ENCODE data around the gene PCSK2.

The PCSK2 gene

DNA sequence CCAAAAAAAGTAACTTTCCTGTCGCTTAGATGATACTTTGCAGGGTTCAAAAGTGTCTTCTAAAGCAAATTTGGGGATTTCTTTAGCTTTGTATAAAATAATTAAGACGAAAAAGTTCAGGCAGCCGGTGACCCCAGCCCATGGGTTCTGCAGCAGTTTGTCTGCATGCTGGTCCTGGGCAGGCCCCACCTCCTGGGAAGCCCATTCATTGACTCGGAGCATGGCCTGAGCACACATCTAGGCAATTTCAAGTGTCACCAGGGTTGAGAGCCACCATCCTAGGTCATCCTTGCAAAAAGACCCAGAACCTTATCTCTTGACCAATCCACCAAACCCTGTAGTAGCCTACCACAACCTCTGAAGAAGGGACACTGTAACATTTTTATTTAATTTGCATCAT is 283.7 kb downstream of the PCSK2 start:
- no peak for DNase-seq

DNA sequence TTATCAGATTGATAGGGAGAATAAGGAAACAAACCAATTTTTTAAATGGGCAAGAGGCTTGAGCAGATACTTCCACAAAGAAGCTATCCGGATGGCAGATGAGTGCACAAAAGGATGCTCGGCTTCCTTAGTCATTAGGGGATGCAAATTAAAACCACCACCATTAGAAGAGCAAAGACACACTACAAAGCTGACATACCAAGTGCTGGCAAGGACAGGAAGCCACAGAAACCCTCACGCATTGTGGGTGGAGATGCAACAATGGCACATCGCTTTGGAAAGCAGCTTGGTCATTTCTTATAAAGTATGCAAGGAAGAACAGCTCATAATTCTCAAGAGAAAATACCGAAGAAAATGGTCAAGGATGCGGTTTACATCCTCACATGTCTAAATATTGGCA is 284.6 kb downstream of the PCSK2 start:
- DNase-seq: no peak

DNA sequence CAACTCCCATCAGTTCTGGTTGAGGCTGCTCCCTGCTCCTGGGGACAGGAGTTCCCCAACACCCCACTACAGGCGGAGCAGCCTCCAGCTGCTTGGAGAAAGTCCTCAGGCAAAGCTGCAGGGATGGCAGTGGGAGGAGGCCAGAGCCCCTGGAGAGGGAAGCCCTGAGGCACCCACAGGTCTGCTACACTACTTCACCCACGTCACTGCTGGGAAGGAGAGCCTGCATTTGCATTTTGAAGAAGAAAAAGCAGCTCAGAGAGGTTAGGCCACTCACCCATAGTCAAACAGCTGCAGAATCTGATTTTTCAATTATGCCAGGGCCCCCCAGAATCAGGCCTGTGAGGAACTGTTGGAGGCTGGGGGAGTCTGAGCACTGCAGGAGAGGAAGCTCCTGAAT is 287.1 kb downstream of the PCSK2 start:
- DNase-seq: no peak

DNA sequence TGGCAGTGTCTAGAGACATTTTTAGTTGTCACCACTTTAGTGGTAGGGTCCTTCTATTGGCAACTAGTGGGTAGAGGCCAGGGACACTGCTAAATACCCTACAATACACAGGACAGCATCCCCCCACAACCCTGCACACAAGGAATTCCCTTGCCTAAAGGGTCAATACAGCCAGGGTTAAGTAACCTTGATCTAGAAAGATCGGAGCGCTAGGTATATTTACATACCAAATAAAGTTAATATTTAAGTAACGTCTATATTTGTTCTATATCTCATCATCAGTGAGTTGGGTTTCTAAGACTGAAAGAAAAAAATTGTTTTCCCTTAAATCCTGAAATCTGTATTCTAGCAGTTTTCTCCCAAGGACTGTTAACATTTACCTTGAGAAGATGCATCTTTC is 288.2 kb downstream of the PCSK2 start:
- DNase-seq: no peak

DNA sequence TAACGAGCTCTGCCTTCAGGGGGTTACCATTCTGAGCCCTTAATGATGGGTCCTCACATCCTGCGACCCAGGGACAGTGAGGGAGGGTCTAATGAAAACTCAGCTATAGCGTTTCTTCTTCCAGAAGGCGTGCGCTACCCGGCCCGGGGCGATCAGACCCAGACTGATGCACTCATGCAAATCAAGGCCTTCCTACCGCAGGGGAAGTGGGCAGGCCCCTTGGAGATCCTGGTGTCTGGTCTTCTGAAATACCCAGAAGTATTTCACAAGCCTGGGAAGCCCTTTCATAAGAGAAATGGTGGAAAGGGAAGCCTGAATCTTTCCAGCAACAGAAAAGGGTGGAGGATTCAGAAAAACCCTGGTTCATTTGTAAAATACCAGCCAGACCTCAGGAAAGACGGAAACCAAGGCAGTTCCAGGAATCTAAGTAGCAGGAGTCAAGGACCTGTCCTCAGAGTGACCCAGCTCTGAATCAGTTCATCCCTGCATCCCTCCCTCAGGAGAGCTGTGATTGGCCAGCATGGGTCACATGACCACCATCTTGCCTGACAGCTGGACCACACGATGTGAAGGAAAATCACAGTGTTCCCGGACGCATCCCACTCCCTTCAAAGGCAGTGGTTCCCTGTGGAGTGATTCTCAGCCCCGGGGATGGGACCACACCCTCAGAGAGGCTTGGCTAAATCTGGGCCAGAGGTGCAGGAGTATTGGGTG is 291.7 kb downstream of the PCSK2 start:
- DNase-seq: no peak

DNA sequence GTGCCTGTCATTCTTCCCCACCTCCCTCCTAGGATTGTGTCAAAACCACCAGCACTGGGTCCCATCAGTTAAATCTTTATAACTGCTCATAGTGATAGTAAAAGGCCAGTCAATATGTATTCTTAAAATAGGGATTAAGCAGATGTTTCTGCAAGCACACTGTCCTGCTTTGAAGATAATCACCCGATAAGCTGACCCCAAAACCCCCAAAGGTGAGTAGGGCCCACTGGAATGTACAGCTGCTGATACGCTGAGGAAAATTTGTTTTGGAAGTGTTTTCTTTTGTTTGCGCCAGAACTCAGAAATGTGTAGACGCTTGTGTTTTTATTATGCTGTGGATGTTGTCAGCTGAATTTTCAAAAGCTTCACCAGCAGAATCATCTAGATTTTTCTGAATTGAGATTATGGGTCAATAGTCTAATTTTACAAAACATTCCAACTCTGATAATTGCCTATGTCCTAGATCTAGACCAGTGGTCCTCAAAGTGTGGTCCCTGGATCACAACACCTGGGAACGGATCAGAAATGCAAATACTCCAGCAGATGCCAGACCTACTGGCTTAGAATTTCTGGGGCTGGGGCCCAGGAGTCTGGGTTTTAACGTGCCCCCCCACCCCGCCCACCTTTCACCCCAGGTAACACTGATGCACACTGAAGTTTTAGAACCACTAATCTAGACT is 292.9 kb downstream of the PCSK2 start:
- no peak for DNase-seq

DNA sequence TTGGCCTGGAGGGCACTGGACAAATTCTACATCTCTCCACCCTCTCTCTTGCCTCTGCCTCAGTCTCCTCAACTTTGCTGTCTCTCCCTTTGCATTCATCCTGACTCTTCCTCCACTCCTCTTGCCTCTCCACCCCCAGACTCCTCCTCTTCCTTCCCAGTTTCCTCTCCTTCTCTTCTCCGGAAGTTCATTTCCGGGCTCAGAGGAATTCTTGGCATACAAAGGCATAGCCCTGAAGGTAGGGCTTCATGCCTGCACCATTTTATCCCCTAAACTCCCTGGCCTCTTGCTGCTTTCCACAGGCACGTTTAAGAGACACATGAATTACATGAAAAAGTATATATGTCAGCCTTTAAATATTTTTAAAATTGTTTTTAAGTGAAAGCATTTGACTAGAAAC is 293.7 kb downstream of the PCSK2 start:
- no peak for DNase-seq

DNA sequence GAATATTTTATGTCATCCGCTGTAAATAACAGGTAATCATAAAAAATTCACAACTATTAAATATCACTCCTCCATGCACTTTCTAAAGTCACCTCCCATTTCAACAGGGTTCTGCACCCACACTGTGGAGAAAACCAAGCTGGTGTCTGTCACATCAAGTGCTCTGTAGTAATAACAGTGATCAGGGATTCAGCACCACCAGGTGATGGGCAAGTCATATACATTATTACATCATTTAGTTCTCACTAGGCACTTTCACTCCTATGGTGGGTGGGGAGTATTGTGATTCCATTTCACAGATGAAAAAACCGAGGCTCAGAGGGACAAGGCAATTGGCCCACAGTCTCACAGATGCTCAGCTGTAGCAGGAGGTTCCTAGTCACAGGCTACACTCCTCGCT is 295.7 kb downstream of the PCSK2 start:
- DNase-seq: no peak

DNA sequence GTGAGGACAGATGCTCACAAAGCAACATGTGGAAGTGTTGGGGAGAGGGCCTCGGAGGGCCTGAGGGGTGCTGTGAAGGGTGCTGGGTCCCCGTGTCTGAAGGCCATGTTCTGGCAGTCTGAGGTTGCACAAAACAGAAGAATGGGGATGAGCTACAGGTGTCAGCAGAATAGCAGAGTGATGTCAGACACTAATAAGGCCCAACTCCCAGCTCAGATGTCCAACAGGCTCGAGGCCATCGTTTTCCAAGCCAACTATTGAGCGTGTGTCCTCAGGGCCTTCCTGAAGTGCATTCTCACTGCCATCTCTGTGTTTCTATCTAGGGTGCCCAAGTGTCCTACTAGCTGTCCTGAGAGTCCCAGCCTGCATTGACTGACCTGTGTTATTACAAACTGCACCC is 296.5 kb downstream of the PCSK2 start:
- no peak for DNase-seq

DNA sequence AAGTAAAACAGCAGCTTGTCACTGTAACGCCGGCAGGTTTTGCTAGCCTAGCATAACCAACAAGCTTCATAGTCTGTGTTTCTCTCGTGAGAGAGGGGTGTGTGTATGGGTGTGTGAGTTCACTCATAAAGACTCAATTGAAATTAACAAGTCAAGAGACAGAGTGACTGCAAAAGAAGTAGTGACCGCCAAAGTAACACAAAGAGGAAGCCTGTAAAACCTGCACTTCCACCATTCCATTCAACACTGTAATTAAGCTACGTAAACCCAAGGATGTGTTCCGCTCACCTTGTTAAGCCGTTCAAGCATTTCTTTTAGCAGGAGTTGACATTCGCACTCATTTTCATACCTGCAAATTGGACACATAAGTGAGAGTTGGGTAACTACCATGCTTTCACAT is 297.7 kb downstream of the PCSK2 start:
- no peak for DNase-seq

DNA sequence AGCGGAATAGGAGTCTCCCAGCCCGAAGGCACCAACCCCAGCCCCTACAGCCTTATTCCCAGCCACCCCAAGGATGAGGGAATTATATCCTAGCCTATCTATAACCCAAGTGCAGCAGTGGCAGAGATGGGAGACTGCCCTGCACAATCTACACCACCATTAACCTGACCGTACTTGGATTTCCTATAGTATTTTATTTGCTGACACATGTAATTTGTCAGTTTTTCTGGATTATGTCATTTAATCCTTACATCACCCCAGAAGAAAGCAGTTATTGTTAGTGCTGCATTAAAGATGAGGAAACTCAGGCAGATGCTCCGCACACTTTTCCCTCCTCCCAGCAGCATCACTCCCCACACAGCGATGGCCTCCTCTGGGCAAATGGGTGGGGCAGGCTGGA is 298.3 kb downstream of the PCSK2 start:
- DNase-seq: no peak

DNA sequence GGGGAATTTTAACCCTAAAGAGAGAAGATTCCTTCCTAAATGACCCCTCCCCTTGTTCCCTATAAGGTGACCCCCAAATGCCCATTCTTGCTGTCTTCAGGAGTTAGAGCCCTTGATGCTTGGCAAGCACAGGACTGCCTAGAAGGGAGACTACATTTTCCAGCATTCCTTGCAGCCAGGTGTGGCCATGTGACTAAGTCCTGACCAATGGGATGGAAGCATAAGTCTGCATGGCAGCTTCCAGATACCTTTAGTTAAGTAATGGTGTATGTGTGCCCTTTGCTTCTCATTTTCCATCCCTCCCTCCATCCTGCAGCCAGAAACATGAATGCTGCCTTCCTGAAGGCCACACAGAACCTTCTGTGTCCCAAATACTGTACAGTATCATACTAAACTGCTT is 298.8 kb downstream of the PCSK2 start:
- no peak for DNase-seq

DNA sequence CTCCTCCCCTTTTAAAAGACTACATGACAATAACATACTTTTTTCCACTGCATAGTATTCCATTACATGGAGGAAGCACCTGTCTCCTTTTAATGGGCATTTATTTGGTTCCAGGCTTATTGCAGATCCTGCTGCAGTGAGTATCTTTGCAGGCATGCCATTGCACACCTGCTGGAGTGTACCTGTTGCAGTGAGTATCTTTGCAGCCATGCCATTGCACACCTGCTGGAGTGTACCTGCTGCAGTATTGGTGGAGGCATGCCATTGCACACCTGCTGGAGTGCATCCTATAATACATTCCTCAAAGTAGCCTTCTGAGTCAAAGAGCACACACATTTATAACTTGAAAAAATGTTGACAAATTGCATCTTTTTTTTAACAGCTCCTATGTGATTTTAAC is 302.7 kb downstream of the PCSK2 start:
- DNase-seq: no peak

DNA sequence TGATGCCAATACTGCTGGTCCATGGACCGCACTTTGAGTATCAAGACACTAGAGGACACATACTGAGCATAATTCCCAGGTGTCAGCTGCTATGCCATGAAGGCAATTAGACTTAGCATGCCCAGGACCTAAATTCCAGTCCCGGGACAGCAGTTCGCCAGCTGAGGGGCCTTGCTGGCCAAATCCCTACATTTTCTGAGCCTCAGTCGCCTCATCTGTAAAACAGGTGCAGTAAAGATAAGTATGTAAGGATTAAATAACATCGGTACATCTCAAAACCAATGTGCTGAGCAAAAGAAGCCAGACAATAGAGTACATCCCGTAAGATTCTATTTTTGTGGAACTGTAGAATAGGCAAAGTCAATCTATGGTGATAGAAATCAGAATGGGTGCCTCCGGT is 303.3 kb downstream of the PCSK2 start:
- no peak for DNase-seq

DNA sequence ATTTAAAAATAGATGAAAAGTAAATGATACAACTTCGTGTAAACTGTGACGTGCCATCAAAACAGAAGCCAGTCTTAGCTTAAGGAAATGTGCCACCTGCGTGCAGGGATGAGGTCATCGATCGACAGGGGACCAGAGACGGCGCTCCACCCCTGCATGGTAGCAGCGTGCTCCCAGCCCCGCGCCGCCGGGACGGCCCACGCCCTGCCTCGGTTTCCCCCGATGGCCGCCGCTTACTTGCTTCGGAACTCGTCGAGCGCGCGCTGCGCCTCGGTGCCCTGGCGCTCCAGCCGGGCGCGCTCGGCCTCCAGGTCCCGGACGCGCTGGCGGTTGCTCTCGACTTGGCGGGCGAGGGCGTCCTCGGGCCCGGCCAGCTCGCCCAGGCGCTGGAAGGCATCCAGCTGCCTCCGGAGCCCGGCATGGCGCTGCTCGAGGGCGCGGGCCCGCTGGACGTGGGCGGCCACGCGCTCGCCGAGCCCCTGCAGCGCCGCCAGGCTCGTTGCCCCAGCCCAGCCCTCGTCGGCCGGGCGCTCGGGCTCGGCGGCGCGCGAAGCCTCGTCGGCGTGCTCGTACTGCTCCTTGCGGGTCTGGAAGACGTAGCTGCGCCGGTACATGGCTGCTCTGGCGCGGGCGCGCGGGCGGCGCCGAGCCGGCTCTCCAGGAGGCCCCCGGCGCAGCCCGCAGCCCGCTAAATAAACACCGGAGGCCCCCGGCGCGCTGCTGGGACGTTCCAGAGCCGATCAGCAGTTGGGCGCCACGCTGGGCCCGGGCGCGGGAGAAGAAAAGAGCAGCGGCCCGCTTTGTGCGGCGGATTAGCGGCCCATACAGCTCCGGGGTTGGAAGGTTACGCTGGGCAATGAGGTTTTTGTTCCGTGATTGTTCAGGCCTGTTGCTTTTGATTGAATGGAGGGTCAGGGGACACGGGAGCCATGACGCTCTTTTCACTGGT is 304.1 kb downstream of the PCSK2 start, which contains the start of gene BFSP1:
BFSP1 (minus strand) TSS at position 664 of the 949 bp plus-strand sequence; CDS start at position 614, 50 bp downstream.
- DNase-seq: peak; percentile 44

DNA sequence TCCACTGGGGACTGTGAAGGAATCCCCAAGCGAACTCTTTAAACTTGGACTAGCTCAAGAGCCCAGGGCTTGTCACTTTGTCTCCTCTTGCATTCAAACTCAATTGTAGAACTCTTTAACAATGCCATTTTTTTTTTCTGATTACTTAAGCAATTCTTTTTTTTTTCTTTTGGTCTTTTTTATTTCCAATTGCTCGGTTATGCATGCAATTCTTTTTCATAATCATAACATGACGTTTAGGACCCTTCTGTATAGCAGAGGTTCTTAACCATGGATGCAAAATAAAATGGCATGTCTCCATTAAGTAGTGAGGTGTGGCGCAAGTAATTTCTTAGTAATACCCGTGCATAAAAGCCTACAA is 304.8 kb downstream of the PCSK2 start:
- no peak for DNase-seq

DNA sequence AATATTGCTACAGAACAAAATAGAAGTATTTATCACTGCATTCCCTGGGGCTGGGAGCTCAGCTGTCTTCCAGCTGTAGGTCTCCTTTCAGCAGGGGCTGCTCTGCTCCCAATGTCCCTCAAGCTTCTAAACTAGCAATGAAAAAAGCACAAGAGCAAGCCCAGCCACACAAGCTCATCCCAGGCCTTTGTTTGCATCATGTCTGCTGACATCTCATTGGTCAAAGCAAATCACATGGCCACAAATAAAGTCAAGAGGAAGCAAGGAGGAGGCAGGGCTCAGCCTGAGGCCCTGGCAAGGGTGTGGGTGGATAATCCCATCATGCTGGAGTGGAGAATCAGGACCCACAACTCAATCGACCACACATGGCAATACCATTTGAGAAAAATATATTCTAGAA is 306.6 kb downstream of the PCSK2 start:
- peak; percentile 10 for DNase-seq

DNA sequence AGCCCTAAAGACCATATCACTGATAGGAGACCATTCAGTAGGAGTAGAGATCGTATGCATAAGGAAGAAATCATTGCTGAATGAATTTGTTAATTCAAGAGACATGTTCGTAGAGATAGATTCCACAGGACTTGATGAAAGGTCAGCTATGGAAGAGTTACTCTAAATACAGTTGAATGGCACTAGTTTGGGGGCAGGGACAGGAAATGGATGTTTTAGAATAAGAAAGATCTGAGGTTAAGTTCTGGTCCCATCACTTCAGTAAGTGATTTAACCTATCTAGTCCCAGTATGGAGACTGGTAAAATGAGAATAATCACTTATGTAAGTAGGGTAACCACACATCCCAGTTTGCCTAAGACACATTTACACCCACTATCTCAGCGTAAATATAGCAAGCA is 307.2 kb downstream of the PCSK2 start:
- DNase-seq: no peak
